GM19025 (cell line): Measurements from ENCODE around the gene VGF.
A peak's percentile ranks its signal among the peaks of the same experiment; 100 is the strongest.
"Not testable (repeated sequence)": the region's sequence is repeated elsewhere in the genome, so short reads cannot be mapped to it uniquely, and the experiment has no call there.

Source experiments
- ATAC-seq: cut with Tn5 transposase; IDR thresholded peaks from one replicate; pipeline ENCODE4 v1.9.1; 2021; ENCODE audit warnings: mild to moderate bottlenecking, low read depth, moderate library complexity; ENCODE audit not compliant: unreplicated experiment

Gene VGF

GRCh38 chr7:101165075-101165957, at the start of gene VGF:
Gene VGF, minus strand, starts transcription at chr7:101165569. Its CDS starts 726 bp downstream, at chr7:101164843.
- ATAC-seq: peak; percentile 70

- ATAC-seq: no peak
Measured at GRCh38 chr7:101212014-101212413, 46.6 kb upstream of the VGF start.

DNA sequence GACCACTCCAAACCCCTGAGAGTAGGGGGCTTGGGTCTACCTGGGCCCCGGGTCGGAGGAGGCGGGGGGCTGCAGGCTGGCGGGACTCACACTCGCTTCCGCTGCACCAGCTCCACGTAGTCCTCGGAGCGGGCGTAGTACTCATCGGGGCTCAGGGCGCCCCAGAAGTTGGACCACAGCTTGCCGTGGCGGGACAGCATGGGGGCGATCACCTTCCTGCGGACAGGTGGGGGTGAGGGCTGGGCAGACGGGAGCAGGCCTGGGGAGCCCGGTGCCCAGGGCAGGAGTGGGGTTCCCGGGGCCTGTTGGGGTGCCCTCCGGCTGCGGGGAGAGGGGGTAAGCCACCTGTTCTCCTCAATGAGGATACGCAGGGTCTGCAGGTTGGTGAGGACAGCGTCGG, 46.1 kb upstream of the VGF start:
- ATAC-seq: no peak

DNA sequence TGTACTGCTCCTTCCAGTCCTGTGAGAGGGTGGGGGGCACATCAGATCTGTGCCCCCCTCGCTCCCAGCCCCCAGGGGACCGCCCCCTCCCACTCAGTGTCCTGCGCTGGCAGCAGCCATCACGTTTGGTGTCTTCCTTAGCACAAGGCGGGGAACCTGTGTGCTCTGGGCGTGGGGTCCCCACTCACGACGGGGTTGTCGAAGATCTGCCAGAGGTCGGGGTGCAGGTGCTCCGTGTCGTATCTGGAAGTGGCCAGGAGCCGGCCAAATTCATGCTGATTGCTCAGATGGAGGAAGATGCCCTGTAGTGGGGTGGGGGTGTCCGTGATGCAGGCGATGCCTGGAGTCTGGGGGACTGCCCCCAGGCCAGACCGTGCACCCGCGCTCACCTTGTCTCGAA, 44.8 kb upstream of the VGF start:
- no peak for ATAC-seq

- ATAC-seq: no peak
Measured at GRCh38 chr7:101208794-101209193, 43.4 kb upstream of the VGF start.

DNA sequence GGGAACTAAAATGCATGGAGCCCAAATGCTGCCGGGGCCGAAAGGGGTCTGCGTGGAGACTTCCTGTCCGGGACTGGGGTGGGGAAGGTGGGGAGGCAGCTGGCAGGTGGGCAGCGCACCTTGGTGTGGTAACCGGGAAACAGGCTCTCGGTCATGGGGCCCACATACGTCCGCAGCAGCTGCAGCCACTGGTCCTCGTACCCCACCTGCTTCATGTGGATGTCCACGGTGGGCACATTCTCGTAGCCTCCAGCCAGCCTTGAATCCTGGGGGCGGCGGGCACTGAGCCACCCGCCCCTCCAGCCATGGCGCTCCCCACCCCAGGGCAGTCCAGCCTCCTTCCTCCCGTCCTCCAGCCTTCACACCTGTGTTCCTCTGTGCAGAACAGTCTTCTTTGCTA, 42.1 kb upstream of the VGF start:
- ATAC-seq: no peak

- no peak for ATAC-seq
Measured at GRCh38 chr7:101206665-101207042, 41.3 kb upstream of the VGF start.

DNA sequence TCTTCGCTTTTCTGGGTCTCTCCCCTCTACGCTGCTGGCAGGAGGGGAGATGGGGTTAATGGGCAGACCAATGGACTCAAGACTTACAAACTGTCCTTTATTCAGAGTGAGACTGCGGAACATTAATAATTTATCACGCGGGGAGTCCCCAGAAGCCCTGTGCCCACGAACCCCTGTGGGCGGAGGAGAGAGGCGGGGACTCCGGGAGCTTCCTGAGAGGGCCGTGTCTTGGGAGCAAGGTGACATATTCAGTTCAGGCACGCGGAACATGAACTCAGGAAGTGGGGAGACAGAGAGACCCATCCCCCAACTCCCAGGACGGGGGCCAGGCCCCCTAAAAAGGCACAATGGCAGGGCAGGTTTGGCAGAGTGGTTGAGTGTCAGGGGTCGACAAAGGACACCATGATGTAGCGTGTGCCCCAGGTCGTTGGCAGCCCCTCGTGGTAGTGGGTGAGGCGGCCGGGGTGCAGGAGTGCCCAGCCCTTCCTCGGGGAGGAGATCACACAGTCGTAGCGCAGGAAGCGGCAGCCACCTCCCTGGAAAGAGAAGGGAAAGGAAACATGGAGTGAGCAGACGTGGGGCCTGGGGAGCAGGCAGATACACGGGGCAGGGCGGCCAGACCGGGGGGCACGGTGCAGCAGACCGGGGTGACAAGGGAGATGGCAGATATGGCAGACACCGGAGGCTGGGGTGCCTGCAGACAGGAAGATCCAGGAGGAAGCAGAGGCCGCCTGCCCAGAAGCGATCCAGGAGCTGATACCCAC, 40.7 kb upstream of the VGF start:
- no peak for ATAC-seq

DNA sequence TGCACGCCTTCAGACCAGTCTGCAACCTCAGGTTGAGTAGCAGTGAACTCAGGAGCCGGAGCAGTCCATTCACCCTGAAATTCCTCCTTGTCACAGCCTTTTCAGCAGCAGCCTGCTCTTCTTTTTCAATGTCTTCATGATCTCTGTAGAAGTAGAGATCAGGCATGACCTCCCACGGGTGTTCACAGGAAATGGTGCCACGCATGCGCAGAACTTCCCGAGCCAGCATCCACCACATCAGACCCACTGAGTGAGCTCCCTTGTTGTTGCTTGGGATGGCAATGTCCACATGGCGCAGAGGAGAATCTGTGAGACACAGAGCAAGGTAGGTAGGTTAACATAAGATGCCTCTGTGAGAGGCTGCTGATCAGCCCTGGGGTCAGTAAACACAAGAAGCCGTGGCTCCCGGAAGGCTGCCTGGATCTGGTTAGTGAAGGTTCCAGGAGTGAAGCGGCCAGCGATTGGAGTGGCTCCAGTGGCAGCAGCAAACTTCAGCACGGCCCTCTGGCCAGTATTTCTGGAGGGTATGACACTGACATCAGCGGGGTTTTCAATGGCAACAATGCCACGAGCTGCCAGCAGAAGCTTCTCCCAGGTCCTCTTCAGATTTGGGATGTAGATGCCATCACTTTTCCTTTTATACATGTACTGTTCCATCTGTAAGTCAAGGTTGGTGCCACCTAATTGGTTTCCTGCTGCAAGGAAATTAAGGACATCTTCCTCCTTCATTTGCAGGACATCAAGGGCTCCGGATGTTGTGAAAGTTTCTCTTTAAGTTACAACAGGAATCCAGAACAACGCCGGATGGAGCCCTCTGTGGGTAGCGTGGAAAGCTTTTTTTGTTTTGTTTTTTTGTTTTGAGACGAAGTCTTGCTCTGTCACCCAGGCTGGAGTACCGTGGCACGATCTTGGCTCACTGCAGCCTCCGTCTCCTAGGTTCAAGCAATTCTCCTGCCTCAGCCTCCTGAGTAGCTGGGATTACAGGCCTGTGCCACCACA, 38.7 kb upstream of the VGF start:
- ATAC-seq: not testable (repeated sequence)

- ATAC-seq: no peak
Measured at GRCh38 chr7:101202603-101202918, 37.2 kb upstream of the VGF start.

GRCh38 chr7:101201695-101202602, 36.6 kb upstream of the VGF start:
- ATAC-seq: no peak

DNA sequence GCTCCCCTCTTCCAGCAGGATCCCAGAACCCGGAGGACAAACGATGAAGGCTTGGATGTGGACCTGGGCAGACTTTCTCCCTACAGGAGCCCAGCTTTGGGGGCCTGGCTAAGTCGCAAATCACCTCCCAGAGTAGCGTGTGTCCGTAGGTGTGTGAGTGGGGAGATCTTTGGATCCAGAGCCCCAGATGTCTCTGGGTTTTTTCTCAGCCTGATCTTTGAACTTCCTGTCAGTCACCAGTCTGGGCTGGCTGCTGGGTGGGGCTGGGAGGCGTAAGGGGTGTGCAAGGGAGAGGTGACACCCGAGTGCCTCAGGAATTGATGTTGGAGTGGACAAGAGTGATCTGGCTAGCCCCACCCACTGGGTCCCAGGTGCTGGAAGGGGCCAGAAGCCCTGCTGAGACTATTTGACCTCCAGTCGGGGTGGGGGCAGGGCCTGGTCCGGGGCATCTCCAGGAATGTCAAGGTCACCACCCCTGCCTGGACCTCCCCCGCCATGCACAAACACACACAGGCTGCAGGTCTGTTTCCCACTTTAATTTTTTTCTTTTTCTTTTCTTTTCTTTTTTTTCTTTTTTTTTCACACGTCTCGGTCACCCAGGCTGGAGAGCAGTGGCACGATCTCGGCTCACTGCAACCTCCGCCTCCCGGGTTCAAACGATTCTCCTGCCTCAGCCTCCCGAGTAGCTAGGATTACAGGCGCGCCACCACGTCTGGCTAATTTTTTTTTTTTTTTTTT, 35.7 kb upstream of the VGF start, which contains the start of gene MOGAT3:
MOGAT3 (minus strand) TSS at position 175 of the 738 bp plus-strand sequence. CDS start 182 bp downstream, outside the sequence.
- ATAC-seq: no peak

DNA sequence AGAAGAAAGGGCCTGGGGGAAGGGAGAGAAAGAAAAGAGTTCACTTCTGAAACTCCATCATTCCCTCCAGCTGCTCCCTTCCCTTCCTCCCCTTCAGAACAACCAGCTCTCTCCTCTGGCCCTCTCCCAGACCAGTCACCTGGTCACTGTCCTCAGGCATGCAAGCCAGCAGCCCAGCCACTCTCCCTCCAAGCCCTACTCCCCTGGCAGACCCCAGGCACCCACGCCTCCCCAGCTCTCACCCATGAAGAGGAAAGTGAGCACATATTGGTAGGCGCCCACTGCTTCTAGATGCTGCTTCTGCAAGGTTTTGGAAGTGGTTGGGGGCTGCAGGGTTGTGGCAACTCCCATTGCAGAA, 35.1 kb upstream of the VGF start:
- ATAC-seq: no peak

GRCh38 chr7:101199522-101199921, 34.2 kb upstream of the VGF start:
- not testable (repeated sequence) for ATAC-seq

DNA sequence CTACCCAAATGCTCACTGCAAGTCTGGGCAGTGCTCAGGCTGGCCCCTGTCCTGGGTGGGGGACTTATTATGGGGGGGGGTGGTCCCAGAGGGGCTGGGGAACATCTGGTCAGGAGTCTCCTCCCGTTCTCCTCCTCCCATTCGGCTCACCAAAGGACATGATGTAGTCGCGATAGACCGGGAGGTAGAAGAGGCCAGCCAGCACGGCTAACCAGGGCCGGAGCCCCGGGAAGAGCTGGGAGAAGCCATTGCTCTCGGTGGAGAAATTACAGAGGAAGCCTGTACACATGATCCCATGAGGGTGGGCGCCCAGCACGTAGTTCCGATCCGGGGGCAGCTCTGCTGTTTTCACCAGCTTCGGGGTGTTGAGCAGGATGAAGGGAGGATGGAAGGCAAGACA, 33.1 kb upstream of the VGF start:
- ATAC-seq: no peak

GRCh38 chr7:101197991-101198390, 32.6 kb upstream of the VGF start:
- no peak for ATAC-seq

DNA sequence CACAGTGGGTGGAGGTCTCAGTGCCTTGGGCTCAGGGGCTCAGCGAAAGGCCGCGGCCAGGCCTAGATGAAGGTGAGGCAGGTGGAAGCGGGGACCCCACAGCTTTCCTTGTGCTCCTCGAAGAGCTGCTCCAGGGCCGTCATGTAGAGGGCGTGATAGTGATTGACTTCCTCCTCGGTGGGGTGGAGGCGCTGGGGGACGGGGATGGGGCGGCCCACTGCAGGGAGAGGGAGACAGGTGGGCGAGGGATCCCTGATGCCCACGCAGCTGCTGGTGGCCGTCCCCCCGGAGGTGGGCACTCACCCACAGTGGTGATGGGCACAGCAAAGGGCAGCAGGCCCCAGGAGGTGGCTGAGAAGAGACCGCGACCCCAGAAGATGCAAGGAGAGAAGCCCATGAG, 30.5 kb upstream of the VGF start:
- no peak for ATAC-seq

DNA sequence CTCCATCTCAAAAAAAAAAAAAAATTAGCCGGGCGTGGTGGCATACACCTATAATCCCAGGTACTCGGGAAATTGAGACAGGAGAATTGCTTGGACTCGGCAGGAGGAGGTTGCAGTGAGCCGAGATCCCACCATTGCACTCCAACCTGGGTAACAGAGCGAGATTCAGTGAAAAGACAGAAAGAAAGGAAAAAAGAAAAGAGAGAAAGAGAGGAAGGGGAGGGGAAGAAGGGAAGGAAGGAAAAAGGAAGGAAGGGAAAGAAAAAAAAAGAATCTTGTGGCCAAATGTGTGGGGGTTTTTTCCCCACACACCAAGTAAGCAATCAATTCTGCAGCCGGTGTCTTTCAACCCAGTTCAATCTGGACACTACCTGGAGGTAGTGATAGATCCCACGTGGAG, 23.7 kb upstream of the VGF start:
- no peak for ATAC-seq

- ATAC-seq: no peak
Measured at GRCh38 chr7:101186844-101187428, 21.6 kb upstream of the VGF start.
